Left lung (tissue), 10 donors: ENCODE measurements around the gene TPCN1. TPM values are rescaled to one million over a fixed set of nuclear protein-coding genes. Genes with fewer than 3 reads are reported as not detected.
A peak's percentile ranks its signal among the peaks of the same experiment; 100 is the strongest.

Source experiments
- ATAC-seq: fragments of 200-7000 bp; cut with Tn5 transposase; one replicate; pipeline ENCODE4 v1.9.1; 2020; ENCODE audit warnings: moderate library complexity
- DNase-seq, 4 donors: peaks; one replicate each; pipeline ENCODE4 v3.0.0-alpha.2; 2013 to 2020
- H3K27ac ChIP-seq, 2 donors: fragments of 200-600 bp; sonication (generic) in 1 of 2; one replicate each; pipeline versions ENCODE4 v1.5.0 to v1.8.0; 2020 to 2021
- H3K27me3 ChIP-seq, 2 donors: fragments of 200-600 bp; sonication (generic) in 1 of 2; one replicate each; pipeline versions ENCODE4 v1.5.0 to v1.8.0; 2020 to 2021
- H3K36me3 ChIP-seq, 2 donors: fragments of 200-600 bp; sonication (generic) in 1 of 2; one replicate each; pipeline versions ENCODE4 v1.5.0 to v1.8.0; 2020 to 2021
- H3K4me1 ChIP-seq, 2 donors: fragments of 200-600 bp; one replicate each; pipeline ENCODE4 v1.8.0; 2021
- H3K4me3 ChIP-seq, 2 donors: fragments of 200-600 bp; sonication (generic) in 1 of 2; one replicate each; pipeline versions ENCODE4 v1.5.0 to v1.8.0; 2020 to 2021; ENCODE audit warnings: mild to moderate bottlenecking in 1 of 2
- H3K9me3 ChIP-seq, 2 donors: fragments of 200-600 bp; sonication (generic) in 1 of 2; one replicate each; pipeline versions ENCODE4 v1.5.0 to v1.8.0; 2020 to 2021
- CTCF ChIP-seq, 2 donors: fragments of 200-600 bp; sonication (generic) in 1 of 2; IDR thresholded peaks; one replicate each; pipeline versions ENCODE4 v1.5.0 to v1.8.0; 2021; ENCODE audit warnings: antibody characterized with exemption in 2 of 2
- intact Hi-C, 2 donors: fragments of 100-400 bp; cut with DNase I; formaldehyde crosslinking; loops; one replicate each; pipeline versions ENCODE4 v1.11.2 to v1.14.2; 2022
- polyA plus RNA-seq, 6 donors: library from polyadenylated mRNA; unstranded; fragments of 120-200 nt; gene quantifications; one replicate each; pipeline ENCODE4 v1.2.1, GENCODE V29; 2013; ENCODE audit not compliant: insufficient read length in 6 of 6
- total RNA-seq, 2 donors: library from RNA; stranded (reverse); fragmentation: NEBNext Ultra II Directional; extraction: Animal tissue kit (Norgen Biotek cat#: 25700); gene quantifications; one replicate each; pipeline ENCODE4 v1.2.1, GENCODE V29; 2021
- donor health status: DM: no; HTN: yes; CAD: no.
- donor health status: DM: no; HTN: no; CAD: no.

Gene TPCN1
- total and polyA plus RNA-seq, 8 donors, result 24.7 to 54.1 (median 34.8) TPM

- H3K36me3 ChIP-seq, result peaks cover 0 to 54% of the 10 kb centered on the region in 2 donors
Observed at GRCh38 chr12:113232840-113233585, 11.7 kb downstream of the TPCN1 start.

GRCh38 chr12:113233967-113234366 lies 12.7 kb downstream of the TPCN1 start:
- Histone ChIP-seq H3K36me3 (peaks cover 0 to 44% of the 10 kb centered on the region in 2 donors), H3K9me3 (no peaks in the 10 kb centered on the region), H3K4me1 (peaks cover 4 to 84% of the 10 kb centered on the region in 2 donors), H3K27me3 (no peaks in the 10 kb centered on the region), H3K4me3 (no peak overlapping the region), H3K27ac (no peak overlapping the region)
- no peak for ATAC-seq
- intact Hi-C loops, result no loop called here
- DNase-seq, result peak in 1 of 4 donors; percentile 6
- no peak for TF ChIP-seq CTCF (IDR thresholded peaks at IDR 0.05)

More at GRCh38 chr12:113232840-113233585, 11.7 kb downstream of the TPCN1 start:
- ATAC-seq (peak; percentile 67), DNase-seq (peak in 1 of 4 donors; percentile 60)
- H3K27me3 ChIP-seq, result no peaks in the 10 kb centered on the region
- no peaks in the 10 kb centered on the region for H3K9me3 ChIP-seq
- no peak for TF ChIP-seq CTCF (IDR thresholded peaks at IDR 0.05)
- H3K4me1 ChIP-seq, result peaks cover 4 to 84% of the 10 kb centered on the region in 2 donors
- H3K4me3 ChIP-seq, result no peak overlapping the region
- intact Hi-C loops, result no loop called here
- peak overlapping the region in 1 of 2 donors; percentile 63 for H3K27ac ChIP-seq

GRCh38 chr12:113234483-113234882 lies 13.2 kb downstream of the TPCN1 start:
- Histone ChIP-seq H3K4me1 (peaks cover 7 to 84% of the 10 kb centered on the region in 2 donors), H3K4me3 (no peak overlapping the region), H3K27me3 (no peaks in the 10 kb centered on the region), H3K36me3 (peaks cover 0 to 41% of the 10 kb centered on the region in 2 donors), H3K9me3 (no peaks in the 10 kb centered on the region), H3K27ac (no peak overlapping the region)
- no peak for ATAC-seq
- intact Hi-C loops, result no loop called here
- peak in 1 of 4 donors; percentile 10 for DNase-seq
- no peak for TF ChIP-seq CTCF (IDR thresholded peaks at IDR 0.05)

GRCh38 chr12:113235976-113236375 lies 14.7 kb downstream of the TPCN1 start:
- Histone ChIP-seq H3K4me1 (peaks cover 13 to 84% of the 10 kb centered on the region in 2 donors), H3K9me3 (no peaks in the 10 kb centered on the region), H3K36me3 (peaks cover 0 to 31% of the 10 kb centered on the region in 2 donors), H3K27ac (peak overlapping the region in 1 of 2 donors; percentile 65), H3K4me3 (no peak overlapping the region), H3K27me3 (no peaks in the 10 kb centered on the region)
- TF ChIP-seq CTCF (IDR thresholded peaks at IDR 0.05), result no peak
- intact Hi-C loops, result no loop called here
- peak in 1 of 4 donors; percentile 18 for DNase-seq
- ATAC-seq, result no peak

GRCh38 chr12:113236539-113237399 lies 15.5 kb downstream of the TPCN1 start:
- Histone ChIP-seq H3K9me3 (no peaks in the 10 kb centered on the region), H3K4me1 (peaks cover 16 to 83% of the 10 kb centered on the region in 2 donors), H3K27ac (peak overlapping the region in 1 of 2 donors; percentile 65), H3K36me3 (peaks cover 0 to 23% of the 10 kb centered on the region in 2 donors), H3K4me3 (no peak overlapping the region), H3K27me3 (no peaks in the 10 kb centered on the region)
- TF ChIP-seq CTCF (IDR thresholded peaks at IDR 0.05), result no peak
- intact Hi-C loops, result no loop called here
- ATAC-seq, result no peak
- DNase-seq, result peak in 1 of 4 donors; percentile 31
